ENCODE measurements around the gene PRR23E. TPM values are rescaled to one million over a fixed set of nuclear protein-coding genes. Genes with fewer than 3 reads are reported as not detected.

PRR23E gene
- total RNA-seq, 1 experiment from 2014 or later: not detected

GRCh38 chr3:127162947-127163645, 29.8 kb upstream of the PRR23E start:
- DNase-seq (ENCODE audit: extremely low read depth, low read depth): no peak

- DNase-seq (ENCODE audit: extremely low read depth, low read depth): no peak
Observed at GRCh38 chr3:127164615-127165014, 28.3 kb upstream of the PRR23E start.

DNA sequence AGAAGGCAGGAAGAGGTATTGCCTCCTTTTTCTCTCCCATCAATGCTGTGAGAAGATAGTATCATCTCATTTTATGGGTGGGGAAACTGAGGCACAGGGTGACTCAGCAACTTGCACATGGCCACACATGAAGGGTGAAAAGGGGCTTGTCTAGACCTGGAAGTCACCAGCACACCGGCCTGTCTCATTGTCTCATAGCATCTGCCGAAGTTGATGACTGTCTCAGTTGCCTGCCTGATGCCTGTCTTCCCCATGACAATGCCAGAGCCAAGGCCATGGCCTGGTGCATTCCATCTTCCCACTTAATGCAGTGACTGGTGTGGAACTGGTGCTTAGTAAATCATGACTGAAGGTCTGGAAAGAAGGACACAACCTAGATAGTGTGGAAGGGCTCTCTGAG, 27.9 kb upstream of the PRR23E start:
- DNase-seq (ENCODE audit: extremely low read depth, low read depth): no peak

DNA sequence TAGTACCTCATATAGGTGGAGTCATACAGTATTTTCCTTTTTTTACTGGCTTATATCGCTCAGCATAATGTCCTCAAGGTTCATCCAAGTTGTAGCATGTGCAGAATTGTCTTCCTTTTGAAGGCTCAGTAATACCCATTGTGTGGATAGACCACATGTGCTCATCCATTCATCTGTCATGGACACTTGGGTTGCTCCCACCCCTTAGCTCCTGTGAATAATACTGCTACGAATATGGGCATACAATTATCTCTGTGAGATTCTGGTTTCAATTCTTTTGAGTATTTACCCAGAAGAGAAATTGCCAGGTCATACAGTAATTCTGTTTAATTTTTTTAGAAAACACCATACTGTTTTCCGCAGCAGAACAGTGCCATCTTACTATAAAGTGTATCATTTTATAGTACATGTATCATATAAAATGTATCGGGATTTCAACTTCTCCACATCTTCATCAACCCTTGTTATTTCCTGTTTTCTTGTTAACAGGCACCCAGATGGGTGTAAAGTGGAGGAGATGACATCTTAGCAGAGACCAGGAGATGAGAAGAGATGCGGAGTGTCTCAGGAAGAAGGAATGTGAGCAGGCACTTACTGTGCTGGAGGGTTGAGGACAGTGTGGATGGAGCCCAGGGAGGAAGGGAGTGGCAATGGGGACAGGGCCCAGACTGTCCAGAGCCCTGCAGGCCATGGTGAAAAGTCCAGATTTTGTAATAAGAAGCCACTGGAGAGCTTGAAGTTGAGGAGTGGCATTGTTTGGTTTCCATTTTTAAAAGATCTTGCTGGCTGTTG, 27.0 kb upstream of the PRR23E start:
- DNase-seq (ENCODE audit: extremely low read depth, low read depth): no peak

GRCh38 chr3:127166501-127167065, 26.3 kb upstream of the PRR23E start:
- no peak for DNase-seq (ENCODE audit: extremely low read depth, low read depth)

DNA sequence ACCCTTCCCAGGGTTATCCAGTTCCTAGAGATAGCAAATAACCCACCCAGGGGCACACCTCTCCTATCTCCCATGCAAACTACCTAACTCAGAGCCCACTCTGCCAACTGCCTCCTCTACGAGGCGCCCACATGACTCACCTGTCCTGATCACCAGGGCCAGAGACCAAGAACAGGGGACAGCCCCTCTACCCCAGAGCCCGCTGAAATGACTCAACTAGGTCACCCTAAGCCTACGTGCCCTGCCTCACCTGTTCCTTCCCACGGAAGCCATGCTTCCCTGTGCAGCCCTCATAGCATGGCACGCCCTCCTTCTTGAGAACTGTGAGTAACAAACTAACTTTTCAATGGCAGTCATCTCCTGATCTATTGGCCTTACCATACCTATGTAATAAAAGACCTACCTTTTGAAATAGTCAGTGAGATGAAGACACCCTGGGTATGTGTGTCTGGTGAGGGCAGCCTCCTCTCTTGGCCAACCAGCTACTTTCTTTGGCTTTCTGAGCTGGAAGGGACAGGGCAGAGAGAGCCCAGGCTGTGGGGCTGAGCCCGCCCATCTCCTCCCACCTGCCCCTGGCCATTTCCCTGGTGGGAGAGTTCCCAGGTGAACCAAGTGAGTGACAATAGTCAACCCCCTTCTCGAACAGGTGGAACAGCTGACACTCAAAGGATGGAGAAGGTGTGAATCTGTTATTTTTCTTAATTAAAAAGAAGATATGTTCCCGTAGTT, 25.5 kb upstream of the PRR23E start:
- no peak for DNase-seq (ENCODE audit: extremely low read depth, low read depth)

DNA sequence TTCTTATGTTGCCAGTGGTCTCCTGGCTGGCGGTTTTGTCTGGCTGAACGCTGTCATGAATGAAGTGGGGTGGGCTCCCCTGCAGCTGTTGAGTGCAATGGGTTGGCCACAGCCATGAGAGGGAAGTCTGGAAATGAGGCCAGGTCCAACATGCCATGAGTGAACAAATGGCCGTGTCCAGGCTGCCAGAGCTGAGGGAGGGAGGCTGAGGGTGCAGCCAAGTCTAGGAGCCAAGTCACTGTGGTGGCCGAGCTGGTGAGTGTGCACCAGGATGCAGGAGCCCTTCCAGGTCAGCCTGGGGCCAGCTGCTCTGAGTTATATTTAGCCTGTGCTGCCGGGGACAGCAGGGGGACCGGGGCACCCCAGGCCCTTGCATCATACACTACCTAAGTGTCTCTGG, 24.7 kb upstream of the PRR23E start:
- no peak for DNase-seq (ENCODE audit: extremely low read depth, low read depth)

DNA sequence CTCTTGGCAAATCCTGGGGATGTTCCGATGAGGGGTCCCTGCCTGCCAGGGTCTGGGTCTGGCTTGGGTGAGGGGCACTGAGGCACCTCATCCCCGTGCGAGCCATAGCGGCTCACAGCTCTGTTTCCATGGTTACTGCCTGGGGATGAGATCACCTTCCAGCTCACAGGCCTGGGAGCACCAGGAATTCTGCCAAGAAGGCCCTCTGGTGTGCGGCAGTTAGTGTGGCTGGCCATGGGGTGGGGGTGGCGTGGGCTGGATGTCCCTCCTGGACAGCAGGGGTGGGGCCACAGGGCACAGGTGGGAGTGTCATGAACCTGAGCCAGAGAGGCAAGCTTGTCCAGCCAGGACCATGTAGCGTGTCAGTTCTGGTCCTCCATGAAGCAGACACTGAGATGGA, 22.1 kb upstream of the PRR23E start:
- DNase-seq (ENCODE audit: extremely low read depth, low read depth): no peak

- no peak for DNase-seq (ENCODE audit: extremely low read depth, low read depth)
Observed at GRCh38 chr3:127171320-127171719, 21.6 kb upstream of the PRR23E start.

DNA sequence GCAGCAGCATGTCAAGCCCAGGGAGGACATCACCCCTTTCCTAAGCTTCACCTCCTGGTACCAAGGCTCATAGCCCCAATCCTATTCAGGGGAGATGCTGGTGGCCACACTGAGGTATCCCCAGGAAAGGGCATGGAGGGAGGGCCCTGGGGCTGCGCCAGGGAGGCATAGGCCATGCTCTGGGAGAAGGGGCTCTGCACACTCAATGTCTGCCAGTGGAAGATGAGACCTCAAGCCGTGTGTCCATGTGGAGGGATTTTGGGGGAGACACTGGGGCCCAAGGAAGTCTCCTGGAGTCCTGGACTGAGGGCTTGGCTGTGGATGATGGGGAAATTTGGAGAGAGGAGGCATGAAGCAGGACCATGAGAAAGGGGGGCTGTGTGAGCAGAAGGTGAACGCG, 21.2 kb upstream of the PRR23E start:
- DNase-seq (ENCODE audit: extremely low read depth, low read depth): no peak

- no peak for DNase-seq (ENCODE audit: extremely low read depth, low read depth)
Observed at GRCh38 chr3:127172211-127172610, 20.7 kb upstream of the PRR23E start.

GRCh38 chr3:127172781-127173515, 20.0 kb upstream of the PRR23E start:
- no peak for DNase-seq (ENCODE audit: extremely low read depth, low read depth)

GRCh38 chr3:127173516-127174166, 19.3 kb upstream of the PRR23E start:
- DNase-seq (ENCODE audit: extremely low read depth, low read depth): no peak

- no peak for DNase-seq (ENCODE audit: extremely low read depth, low read depth)
Observed at GRCh38 chr3:127174284-127174683, 18.6 kb upstream of the PRR23E start.

GRCh38 chr3:127174715-127175140, 18.2 kb upstream of the PRR23E start:
- no peak for DNase-seq (ENCODE audit: extremely low read depth, low read depth)

GRCh38 chr3:127175272-127175671, 17.7 kb upstream of the PRR23E start:
- no peak for DNase-seq (ENCODE audit: extremely low read depth, low read depth)

GRCh38 chr3:127177226-127177625, 15.7 kb upstream of the PRR23E start:
- no peak for DNase-seq (ENCODE audit: extremely low read depth, low read depth)

DNA sequence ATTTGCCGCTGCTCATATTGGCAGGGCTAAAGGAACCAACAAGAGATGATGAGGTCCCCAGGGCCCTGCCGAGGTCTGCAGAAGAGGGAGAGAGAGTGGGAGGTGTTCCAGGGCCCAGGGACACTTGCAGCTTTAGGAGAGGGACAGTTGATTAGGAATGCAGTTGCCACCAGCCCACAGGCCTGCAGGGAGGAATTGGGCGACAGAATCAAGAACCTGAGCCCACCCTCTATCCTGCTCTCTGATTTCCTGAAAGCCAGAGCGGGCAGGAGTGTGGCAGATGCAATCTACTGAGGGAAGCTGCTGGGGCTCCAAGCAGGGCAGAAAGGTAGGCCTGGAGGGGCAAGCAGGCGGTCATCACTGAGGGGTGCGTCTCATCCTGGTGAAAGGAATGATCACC, 12.1 kb upstream of the PRR23E start:
- DNase-seq (ENCODE audit: extremely low read depth, low read depth): no peak

GRCh38 chr3:127182431-127182830, 10.5 kb upstream of the PRR23E start:
- no peak for DNase-seq (ENCODE audit: extremely low read depth, low read depth)

All from NCI-H460 (cell line).